Activated T-helper 1 cell treated with anti-CD3 and anti-CD28 coated beads, Interleukin-2, amount 50 U/mL, for 16 hours (primary cell): ENCODE results near the gene AXDND1.
"Not testable (repeated sequence)": the region's sequence is repeated elsewhere in the genome, so short reads cannot be mapped to it uniquely, and the experiment has no call there.

Experiments used
- DNase-seq, 2 donors: peaks; one replicate each; pipeline ENCODE4 v3.0.0-alpha.2; 2020; ENCODE audit warnings: low read depth in 1 of 2, low spot score in 1 of 2

The AXDND1 gene

DNA sequence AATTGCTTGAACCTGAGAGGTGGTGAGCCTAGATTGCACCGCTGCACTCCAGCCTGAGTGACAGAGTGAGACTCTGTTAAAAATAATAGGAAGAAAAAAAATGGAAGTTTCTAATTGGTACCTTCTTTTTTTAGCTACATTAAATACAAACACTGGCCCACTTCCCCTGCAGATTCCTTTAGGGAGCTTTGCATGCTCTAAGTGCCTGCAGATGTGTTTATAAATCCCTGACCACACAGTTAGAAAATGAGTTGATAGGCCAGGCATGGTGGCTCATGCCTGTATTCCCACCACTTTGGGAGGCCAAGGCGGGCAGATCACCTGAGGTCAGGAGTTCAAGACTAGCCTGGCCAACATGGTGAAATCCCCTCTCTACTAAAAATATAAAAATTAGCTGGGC, 4.1 kb upstream of the AXDND1 start:
- DNase-seq, result not testable (repeated sequence)

DNA sequence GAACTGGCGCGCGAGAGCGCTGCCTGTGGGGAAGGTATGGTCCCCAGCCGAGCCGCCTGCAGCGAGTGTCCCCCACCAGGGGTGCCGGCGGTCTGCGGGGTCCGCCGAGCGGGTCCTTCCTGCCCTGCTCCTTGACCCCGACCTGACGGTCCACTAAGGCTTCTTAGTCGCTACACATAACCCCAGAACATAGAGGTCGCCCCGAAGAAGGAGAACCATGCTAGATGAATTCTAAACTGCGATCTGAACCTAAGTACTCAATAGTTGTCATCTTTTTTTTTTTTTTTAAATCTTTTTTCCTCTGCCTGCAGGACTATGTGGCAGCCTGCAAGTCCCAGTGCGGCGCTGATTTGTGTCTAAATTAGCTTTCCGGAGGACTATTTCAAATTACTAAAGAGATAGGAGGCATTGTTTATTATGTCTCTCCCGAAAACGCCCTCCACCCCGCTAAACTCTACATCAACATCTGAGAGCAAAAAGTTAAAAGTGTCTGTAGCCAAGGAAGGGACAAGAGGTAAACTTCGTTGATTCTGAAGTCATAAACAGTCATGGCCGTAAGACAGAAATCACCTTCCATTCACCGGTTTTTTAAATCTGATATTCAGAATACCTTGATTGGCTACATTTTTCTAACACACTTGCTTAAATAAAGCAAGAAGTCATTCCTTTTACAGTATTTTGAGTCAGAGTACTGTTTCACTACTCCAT, 476 bp downstream of the AXDND1 start:
- no peak for DNase-seq

- DNase-seq, result no peak
Measured at GRCh38 chr1:179369751-179370341, 4.1 kb downstream of the AXDND1 start.

DNA sequence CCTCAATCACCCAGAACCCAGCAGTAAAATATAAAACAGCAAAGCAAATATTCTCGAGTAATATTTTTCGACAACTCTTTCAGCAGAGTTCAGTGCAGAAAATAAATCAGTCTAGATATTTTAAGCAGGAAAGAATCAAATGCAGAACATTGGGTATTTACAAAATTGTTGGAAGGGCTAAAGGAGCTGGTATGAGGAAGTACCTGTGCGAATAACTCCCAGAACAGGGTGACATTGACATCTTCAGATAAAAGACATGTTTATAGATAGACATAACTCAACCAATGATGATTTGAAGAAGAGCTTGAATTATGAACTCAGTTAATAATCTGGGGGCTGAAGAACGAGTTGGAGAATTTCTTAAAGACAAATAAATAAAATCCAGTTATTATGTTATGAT, 6.4 kb downstream of the AXDND1 start:
- DNase-seq, result no peak

DNA sequence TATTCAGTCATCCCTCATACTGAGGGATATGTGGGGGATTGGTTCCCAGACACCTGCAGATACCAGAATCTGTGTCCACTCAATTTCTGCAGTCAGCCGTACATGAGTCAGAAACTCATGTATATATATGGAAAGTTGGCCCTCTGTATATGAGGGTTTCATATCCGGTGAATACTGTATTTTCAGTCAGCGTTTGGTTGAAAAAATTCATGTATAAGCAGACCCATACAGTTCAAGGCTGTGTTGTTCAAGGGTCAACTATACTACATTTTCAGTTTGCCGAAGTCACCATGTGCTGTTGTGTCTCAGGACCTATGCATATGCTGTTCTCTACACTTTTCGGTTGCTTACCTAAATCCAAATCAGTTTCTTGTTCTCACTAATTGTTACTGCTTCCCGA, 10.5 kb downstream of the AXDND1 start:
- DNase-seq, result no peak

- DNase-seq, result no peak
Measured at GRCh38 chr1:179380299-179380698, 14.5 kb downstream of the AXDND1 start.

GRCh38 chr1:179384027-179384426, 18.3 kb downstream of the AXDND1 start:
- no peak for DNase-seq

GRCh38 chr1:179385510-179385909, 19.7 kb downstream of the AXDND1 start:
- DNase-seq, result no peak

GRCh38 chr1:179393721-179394120, 27.9 kb downstream of the AXDND1 start:
- DNase-seq, result no peak

- not testable (repeated sequence) for DNase-seq
Measured at GRCh38 chr1:179399399-179399798, 33.6 kb downstream of the AXDND1 start.

- DNase-seq, result not testable (repeated sequence)
Measured at GRCh38 chr1:179417760-179418159, 52.0 kb downstream of the AXDND1 start.

GRCh38 chr1:179418706-179419105, 52.9 kb downstream of the AXDND1 start:
- DNase-seq, result not testable (repeated sequence)

GRCh38 chr1:179424610-179425009, 58.8 kb downstream of the AXDND1 start:
- no peak for DNase-seq

- no peak for DNase-seq
Measured at GRCh38 chr1:179425186-179425585, 59.4 kb downstream of the AXDND1 start.

DNA sequence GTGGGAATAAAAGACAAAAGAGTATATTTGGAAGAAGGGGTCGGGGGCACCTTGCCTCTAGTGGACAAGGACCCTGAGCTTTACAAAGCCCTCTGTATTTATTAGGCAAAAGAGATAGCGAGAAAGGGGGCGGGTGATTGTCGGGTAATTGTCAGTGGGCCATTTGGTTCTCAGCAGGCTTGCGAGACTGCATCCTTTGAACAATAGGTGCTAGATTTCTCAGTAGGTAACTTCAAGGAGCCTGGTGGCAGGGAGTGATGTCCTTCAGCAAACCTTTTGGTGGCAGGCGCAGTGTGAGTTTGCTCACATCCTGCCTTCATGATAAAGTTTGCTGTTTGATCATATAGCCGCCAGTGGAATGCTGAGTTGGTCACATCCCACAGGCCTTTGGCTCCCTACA, 71.4 kb downstream of the AXDND1 start:
- no peak for DNase-seq

DNA sequence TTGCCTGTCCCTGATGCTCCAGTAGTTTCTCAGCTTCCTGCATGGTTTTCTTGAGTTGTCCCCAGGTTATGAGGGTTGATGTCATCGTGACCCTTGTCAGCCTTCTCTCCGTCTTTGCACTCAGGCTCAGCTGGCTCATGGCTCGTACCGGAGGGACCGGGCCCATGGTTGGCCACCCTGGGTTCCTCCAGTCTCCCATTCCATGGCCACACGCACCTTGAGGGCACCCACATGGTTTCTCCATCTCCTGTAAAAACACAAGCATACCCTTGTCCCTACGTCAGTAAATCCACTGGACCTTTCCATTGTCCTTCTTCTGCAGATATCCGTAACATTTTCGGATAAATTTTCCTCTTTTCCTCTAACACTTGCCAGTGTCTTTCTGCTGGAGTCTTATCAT, 73.9 kb downstream of the AXDND1 start:
- DNase-seq, result not testable (repeated sequence)

GRCh38 chr1:179440301-179440700, 74.5 kb downstream of the AXDND1 start:
- DNase-seq, result not testable (repeated sequence)

- no peak for DNase-seq
Measured at GRCh38 chr1:179440971-179441370, 75.2 kb downstream of the AXDND1 start.

DNA sequence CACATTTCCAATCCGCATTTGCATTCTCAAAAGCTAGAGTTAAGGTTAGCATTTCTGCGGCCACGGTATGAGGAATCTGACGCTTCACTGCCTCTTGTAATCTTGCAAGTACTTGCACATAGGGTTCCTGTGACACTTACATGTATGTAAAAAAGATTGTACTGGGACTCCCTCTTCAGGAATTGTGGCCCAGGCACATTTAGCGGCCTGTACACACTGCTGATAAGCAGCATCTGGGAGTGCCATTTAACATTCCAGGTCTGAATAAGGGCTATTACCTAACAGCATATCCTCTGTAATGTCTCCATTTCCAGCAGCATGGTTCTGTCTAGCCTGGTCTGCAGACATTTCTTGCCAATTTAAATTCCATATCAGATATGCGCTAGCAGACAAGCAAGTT, 75.7 kb downstream of the AXDND1 start:
- DNase-seq, result no peak

DNA sequence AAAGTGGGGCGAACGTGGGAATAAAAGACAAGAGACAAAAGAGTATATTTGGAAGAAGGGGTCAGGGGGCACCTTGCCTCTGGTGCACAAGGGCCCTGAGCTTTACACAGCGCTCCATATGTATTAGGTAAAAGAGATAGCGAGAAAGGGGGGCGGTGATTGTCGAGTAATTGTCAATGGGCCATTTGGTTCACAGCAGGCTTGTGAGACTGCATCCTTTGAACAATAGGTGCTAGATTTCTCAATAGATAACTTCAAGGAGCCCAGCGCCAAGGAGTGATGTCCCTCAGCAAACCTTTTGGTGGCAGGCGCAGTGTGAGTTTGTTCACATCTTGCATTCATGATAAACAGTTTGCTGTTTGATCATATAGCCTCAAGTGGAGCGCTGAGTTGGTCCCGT, 77.1 kb downstream of the AXDND1 start:
- not testable (repeated sequence) for DNase-seq

- no peak for DNase-seq
Measured at GRCh38 chr1:179445593-179445992, 79.8 kb downstream of the AXDND1 start.

- DNase-seq, result no peak
Measured at GRCh38 chr1:179447489-179447888, 81.7 kb downstream of the AXDND1 start.
